A375 (cell line): ENCODE data around the gene PTPRE. TPM values are rescaled to one million over a fixed set of nuclear protein-coding genes. Genes with fewer than 3 reads are reported as not detected.

Experiments used
- total RNA-seq: library from RNA; depleted of rRNA; stranded (reverse); fragments of >200 nt; shearing (Covaris generic); gene quantifications from 2 replicates; pipeline ENCODE4 v1.2.3, GENCODE V29; 2014; rRNA removed

Gene PTPRE, protein sequence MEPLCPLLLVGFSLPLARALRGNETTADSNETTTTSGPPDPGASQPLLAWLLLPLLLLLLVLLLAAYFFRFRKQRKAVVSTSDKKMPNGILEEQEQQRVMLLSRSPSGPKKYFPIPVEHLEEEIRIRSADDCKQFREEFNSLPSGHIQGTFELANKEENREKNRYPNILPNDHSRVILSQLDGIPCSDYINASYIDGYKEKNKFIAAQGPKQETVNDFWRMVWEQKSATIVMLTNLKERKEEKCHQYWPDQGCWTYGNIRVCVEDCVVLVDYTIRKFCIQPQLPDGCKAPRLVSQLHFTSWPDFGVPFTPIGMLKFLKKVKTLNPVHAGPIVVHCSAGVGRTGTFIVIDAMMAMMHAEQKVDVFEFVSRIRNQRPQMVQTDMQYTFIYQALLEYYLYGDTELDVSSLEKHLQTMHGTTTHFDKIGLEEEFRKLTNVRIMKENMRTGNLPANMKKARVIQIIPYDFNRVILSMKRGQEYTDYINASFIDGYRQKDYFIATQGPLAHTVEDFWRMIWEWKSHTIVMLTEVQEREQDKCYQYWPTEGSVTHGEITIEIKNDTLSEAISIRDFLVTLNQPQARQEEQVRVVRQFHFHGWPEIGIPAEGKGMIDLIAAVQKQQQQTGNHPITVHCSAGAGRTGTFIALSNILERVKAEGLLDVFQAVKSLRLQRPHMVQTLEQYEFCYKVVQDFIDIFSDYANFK
- total RNA-seq: 0.83 and 1.3 TPM in 2 replicates

GRCh38 chr10:127906548-127907377, at the start of gene PTPRE:
PTPRE (plus strand) TSS chr10:127907103; CDS start chr10:128040882, 133,779 bp downstream.

DNA sequence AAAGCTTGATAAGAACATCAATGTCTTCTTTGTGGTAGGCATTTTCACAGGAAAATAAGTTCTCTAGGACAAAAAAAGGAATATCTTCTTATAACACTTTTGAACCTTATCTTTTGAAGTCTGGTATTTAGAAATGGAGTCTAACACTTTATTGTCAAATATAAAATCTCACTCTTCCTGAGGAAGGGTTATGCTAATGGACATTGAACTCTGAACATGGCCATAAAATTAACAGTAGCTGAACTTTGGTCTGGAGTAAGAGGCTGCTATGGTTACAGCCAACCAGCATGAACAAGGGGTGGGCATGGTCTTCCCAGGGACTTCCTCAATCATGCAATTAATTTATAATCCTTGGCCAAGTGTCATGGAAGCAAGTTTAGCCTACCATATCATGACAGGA, 14.2 kb upstream of the PTPRE start, which contains the start of gene CLRN3:
TSS of gene CLRN3 (minus strand) at position 199 of the 400 bp plus-strand sequence. CDS start at position 42, 157 bp downstream.

DNA sequence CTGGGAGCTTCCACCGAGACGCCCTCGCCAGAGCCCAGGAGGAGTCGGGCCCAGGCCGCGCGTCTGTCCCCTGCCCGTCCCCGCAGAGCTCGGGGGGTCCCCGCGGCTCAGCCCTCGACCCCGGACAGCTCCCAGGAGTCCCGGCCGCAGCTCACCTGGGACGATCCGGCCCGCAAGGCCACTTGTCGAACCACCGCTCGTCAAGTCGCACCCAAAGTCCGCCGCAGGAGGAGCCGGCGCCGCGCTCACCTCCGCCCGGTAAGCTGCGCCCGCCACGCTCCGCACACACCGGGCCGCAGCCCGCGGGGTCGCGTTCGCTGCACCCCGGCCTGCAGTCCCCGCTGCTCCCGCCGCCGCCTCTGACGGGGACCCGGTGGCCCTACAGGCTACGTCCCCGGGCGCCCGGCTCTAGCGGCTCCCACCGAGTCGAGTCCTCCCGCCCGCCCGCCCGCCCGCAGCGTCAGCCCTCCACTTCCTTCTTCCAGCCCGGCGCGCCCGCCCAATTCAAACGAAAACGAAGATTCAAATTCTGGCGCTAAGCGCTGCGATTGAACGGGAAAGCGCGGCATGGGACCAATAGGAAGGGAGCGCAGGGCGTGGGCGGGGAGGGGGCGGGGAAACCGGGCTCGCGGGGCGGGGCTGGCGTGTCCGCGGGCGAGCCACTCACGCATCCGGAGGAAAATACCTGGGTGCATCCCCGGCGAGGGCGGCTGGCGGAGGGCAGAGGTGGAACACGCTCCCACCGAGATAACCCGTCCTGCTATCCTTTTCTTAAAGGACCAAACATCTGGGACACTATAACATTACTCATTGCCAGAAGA, 219.3 kb downstream of the PTPRE start, which contains the start of gene MKI67:
TSS of gene MKI67 (minus strand) at position 480 of the 821 bp plus-strand sequence. CDS start 756 bp downstream, outside the sequence.

Other genes starting within 250 kb of the PTPRE start
- not detected in 2 replicates for gene FOXI2, start 169.9 kb upstream of the PTPRE start, total RNA-seq
- not detected in 2 replicates for gene CLRN3, start 14.2 kb upstream of the PTPRE start, total RNA-seq
- gene MKI67, start 219.3 kb downstream of the PTPRE start, total RNA-seq: 83.6 and 85.4 TPM in 2 replicates